ENCODE measurements around the gene IL23A.

The IL23A gene

DNA sequence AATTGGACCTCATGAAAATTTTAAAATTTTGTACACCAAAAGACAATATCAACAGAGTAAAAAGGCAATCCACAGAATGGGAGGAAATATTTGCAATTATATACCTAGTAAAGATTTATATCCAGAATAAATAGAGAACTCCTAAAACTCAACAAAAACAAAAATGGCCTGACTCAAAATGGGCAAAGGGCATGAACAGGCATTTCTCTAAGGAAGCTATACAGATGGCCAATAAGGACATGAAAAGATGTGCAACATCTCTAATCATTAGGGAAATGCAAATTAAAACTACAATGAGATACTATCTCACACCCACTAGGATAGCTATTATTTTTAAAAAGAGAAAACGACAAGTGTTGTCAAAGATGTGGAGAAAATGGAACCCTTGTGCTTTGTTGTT is 34.8 kb downstream of the IL23A start:
- no peaks in the 10 kb centered on the region for H3K4me1 Mint-ChIP-seq
- H3K9me3 Mint-ChIP-seq = no peaks in the 10 kb centered on the region
- no peak overlapping the region for H3K27ac Mint-ChIP-seq
- DNase-seq (ENCODE audit: low spot score in 2 of 2) = no peak
- no peaks in the 10 kb centered on the region for H3K36me3 Mint-ChIP-seq
- no peak for ATAC-seq
- H3K4me3 Mint-ChIP-seq = no peak overlapping the region

DNA sequence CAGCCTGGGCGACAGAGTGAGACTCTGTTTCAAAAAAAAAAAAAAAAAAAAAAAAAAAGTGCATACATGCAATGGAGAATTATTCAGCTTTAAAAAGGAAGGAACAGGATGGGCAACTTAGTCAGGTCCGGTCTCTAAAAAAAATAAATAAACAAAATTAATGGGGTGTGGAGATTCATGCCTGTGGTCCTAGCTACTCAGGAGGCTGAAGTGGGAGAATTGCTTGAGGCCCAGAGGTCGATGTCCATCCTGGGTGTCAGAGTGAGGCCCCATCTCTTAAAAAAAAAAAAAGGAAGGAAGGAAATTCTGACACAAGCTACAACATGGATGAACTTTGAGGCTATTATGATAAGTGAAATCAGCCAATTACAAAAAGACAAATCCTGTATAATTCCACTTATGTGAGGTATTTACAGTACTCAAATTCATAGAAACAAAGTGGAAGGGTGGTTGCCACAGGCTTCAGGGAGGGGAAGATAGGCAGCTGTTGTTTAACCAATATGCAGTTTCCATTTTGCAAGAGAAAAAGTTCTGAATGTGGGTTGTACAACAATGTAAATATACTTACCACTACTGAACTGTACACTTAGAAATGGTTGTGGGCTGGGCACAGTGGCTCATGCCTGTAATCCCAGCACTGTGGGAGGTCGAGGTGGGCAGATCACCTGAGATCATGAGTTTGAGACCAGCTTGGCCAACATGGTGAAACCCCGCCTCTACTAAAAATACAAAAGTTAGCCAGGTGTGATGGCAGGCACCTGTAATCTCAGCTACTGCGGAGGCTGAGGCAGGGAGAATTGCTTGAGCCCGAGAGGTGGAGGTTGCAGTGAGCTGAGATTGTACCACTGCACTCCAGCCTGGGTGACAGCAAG is 36.3 kb downstream of the IL23A start:
- H3K27ac Mint-ChIP-seq = no peak overlapping the region
- ATAC-seq (no peak), DNase-seq (ENCODE audit: low spot score in 2 of 2) (no peak)
- no peaks in the 10 kb centered on the region for H3K36me3 Mint-ChIP-seq
- no peak overlapping the region for H3K4me3 Mint-ChIP-seq
- H3K4me1 Mint-ChIP-seq = no peaks in the 10 kb centered on the region
- H3K9me3 Mint-ChIP-seq = no peaks in the 10 kb centered on the region

DNA sequence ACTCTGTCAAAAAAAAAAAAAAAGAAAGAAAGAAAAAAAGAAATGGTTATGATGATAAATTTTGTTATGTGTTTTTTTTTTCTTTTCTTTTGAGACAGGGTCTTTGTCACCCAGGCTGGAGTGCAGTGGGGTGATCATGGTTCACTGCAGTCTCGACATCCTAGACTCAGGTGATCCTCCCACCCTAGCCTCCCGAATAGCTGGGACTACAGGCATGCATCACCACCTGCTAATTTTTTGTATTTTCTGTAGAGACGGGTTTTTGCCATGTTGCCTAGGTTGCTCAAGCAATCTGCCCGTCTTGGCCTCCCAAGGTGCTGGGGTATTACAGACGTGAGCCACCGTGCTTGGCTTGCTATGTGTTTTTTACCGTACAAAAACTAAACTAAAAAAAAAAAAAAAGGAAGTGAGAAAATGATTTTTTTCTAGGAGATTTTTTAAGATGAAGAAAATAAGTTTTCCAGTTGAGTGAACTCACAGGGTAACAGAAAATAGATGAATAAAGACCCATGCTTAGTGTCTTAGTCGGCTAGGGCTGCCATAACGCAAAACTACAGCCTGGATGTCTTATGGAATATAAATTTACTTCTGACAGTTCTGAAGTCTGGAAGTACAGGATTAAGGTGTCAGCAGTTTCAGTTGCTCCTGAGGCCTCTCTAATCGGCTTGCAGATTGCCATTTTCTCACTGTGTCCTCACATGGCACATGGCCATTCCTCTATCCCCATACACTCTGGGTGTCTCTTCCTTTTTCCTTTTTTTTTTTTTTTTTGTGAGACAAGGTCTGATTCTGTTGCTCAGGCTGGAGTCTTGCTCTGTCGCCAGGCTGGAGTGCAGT is 37.1 kb downstream of the IL23A start:
- no peak overlapping the region for H3K27ac Mint-ChIP-seq
- DNase-seq (ENCODE audit: low spot score in 2 of 2) (no peak), ATAC-seq (no peak)
- H3K4me3 Mint-ChIP-seq = no peak overlapping the region
- H3K9me3 Mint-ChIP-seq = no peaks in the 10 kb centered on the region
- H3K36me3 Mint-ChIP-seq = no peaks in the 10 kb centered on the region
- H3K4me1 Mint-ChIP-seq = no peaks in the 10 kb centered on the region

GRCh38 chr12:56377310-56377988 is 38.8 kb downstream of the IL23A start:
- H3K9me3 Mint-ChIP-seq = no peaks in the 10 kb centered on the region
- ATAC-seq (peak; percentile 93), DNase-seq (ENCODE audit: low spot score in 2 of 2) (no peak)
- no peak overlapping the region for H3K27ac Mint-ChIP-seq
- H3K4me1 Mint-ChIP-seq = no peaks in the 10 kb centered on the region
- no peak overlapping the region for H3K4me3 Mint-ChIP-seq
- no peaks in the 10 kb centered on the region for H3K36me3 Mint-ChIP-seq

- Mint-ChIP-seq H3K4me3 (no peak overlapping the region), H3K9me3 (no peaks in the 10 kb centered on the region), H3K4me1 (no peaks in the 10 kb centered on the region), H3K27ac (no peak overlapping the region), H3K36me3 (no peaks in the 10 kb centered on the region)
- no peak for DNase-seq (ENCODE audit: low spot score in 2 of 2)
- ATAC-seq = no peak
Measured at GRCh38 chr12:56377989-56378316, 39.3 kb downstream of the IL23A start.

DNA sequence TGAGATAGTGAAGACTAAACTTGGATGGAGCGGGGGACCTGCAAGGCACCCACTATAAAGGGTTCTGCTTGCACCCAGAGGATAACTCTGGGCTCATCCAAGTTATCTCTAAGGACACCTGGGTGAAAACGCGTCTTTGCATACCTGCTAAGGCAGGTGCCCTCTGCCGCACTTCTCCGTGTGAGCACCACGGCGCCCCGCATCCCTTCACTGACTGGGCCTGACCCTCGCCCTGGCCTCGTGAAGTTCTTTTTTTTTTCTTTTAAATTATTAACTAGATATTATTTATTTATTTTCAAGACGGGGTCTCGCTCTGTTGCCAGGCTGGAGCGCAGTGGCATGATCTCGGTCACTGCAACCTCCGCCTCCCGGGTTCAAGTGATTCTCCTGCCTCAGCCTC is 43.9 kb downstream of the IL23A start:
- Mint-ChIP-seq H3K27ac (no peak overlapping the region), H3K4me1 (no peaks in the 10 kb centered on the region), H3K4me3 (no peak overlapping the region), H3K9me3 (no peaks in the 10 kb centered on the region), H3K36me3 (no peaks in the 10 kb centered on the region)
- DNase-seq (ENCODE audit: low spot score in 2 of 2) (no peak), ATAC-seq (no peak)

DNA sequence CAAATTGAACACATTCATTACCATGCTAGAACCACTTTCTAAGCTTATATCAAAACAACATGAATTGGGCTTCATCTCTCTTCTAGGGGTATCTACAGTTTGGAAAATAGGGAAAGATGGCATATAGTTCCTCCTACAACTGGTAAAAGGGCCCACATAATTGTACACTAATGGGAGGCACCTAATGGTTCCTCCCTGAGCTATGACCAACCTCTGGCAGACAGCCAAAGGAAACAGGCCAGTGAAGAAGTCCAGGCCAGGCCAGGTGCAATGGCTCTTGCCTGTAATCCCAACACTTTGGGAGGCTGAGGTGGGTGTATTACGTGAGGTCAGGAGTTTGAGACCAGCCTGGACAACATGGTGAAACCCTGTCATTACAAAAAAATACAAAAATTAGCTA is 47.2 kb downstream of the IL23A start:
- H3K4me1 Mint-ChIP-seq = no peaks in the 10 kb centered on the region
- no peak overlapping the region for H3K4me3 Mint-ChIP-seq
- H3K9me3 Mint-ChIP-seq = no peaks in the 10 kb centered on the region
- ATAC-seq (no peak), DNase-seq (ENCODE audit: low spot score in 2 of 2) (no peak)
- no peak overlapping the region for H3K27ac Mint-ChIP-seq
- H3K36me3 Mint-ChIP-seq = no peaks in the 10 kb centered on the region

GRCh38 chr12:56387152-56387736 is 48.6 kb downstream of the IL23A start:
- Mint-ChIP-seq H3K36me3 (no peaks in the 10 kb centered on the region), H3K9me3 (no peaks in the 10 kb centered on the region), H3K4me1 (no peaks in the 10 kb centered on the region), H3K4me3 (no peak overlapping the region), H3K27ac (no peak overlapping the region)
- no peak for DNase-seq (ENCODE audit: low spot score in 2 of 2)
- no peak for ATAC-seq

GRCh38 chr12:56389412-56389811 is 50.7 kb downstream of the IL23A start:
- Mint-ChIP-seq H3K27ac (no peak overlapping the region), H3K9me3 (no peaks in the 10 kb centered on the region), H3K4me3 (no peak overlapping the region), H3K4me1 (no peaks in the 10 kb centered on the region), H3K36me3 (no peaks in the 10 kb centered on the region)
- ATAC-seq (no peak), DNase-seq (ENCODE audit: low spot score in 2 of 2) (no peak)

Measured in stimulated activated effector memory CD8-positive, alpha-beta T cell treated with anti-CD3 and anti-CD28 coated beads, Interleukin-12 subunit alpha, Interleukin-12 subunit beta, amount 100 ng/mL, for 72 hours (primary cell).